Gastroesophageal sphincter (tissue), 4 donors: ENCODE results near the gene ERCC5. TPM values are rescaled to one million over a fixed set of nuclear protein-coding genes. Genes with fewer than 3 reads are reported as not detected.
A peak's percentile ranks its signal among the peaks of the same experiment; 100 is the strongest.

ENCODE experiments used
- ATAC-seq: fragments of 150-250 bp; one replicate; pipeline ENCODE4 v1.9.1; 2016; ENCODE audit warnings: mild to moderate bottlenecking, moderate library complexity
- H3K27ac ChIP-seq, 4 donors: fragments of 200-600 bp; sonication (generic) in 3 of 4; 1 replicate in 3 of 4; 2 replicates in 1 of 4; pipeline ENCODE4 v1.5.1; 2016 to 2019
- H3K27me3 ChIP-seq: fragments of 200-600 bp; sonication (generic); one replicate; pipeline ENCODE4 v1.5.1; 2019
- H3K36me3 ChIP-seq, 2 donors: fragments of 200-600 bp; sonication (generic); one replicate each; pipeline ENCODE4 v1.5.1; 2019; ENCODE audit warnings: control low read depth in 1 of 2
- H3K4me1 ChIP-seq, 3 donors: fragments of 200-600 bp; sonication (generic); 1 replicate in 2 of 3; 2 replicates in 1 of 3; pipeline ENCODE4 v1.5.1; 2016 to 2019; ENCODE audit warnings: control low read depth in 2 of 3
- H3K4me3 ChIP-seq, 2 donors: fragments of 200-600 bp; sonication (generic); one replicate each; pipeline ENCODE4 v1.5.1; 2019; ENCODE audit warnings: mild to moderate bottlenecking in 1 of 2, moderate library complexity in 1 of 2
- H3K9me3 ChIP-seq, 3 donors: fragments of 200-600 bp; sonication (generic); one replicate each; pipeline ENCODE4 v1.5.1; 2017 to 2019; ENCODE audit warnings: control low read depth in 2 of 3
- EP300 ChIP-seq: sonication (generic); formaldehyde crosslinking; IDR thresholded peaks from one replicate; pipeline ENCODE4 v1.6.1; 2017; ENCODE audit warnings: antibody characterized with exemption, mild to moderate bottlenecking
- POLR2A ChIP-seq, 2 donors: fragments of 450-650 bp; IDR thresholded peaks; one replicate each; pipeline ENCODE4 v1.6.1; 2017; ENCODE audit warnings: antibody characterized with exemption in 2 of 2, mild to moderate bottlenecking in 2 of 2, moderate library complexity in 1 of 2
- POLR2AphosphoS5 ChIP-seq: sonication (generic); formaldehyde crosslinking; IDR thresholded peaks from one replicate; pipeline ENCODE4 v1.6.1; 2017; ENCODE audit warnings: antibody characterized with exemption
- WGBS, 2 donors: methylation state at CpG; one replicate each; pipeline ENCODE4 v1.1.5; 2018; ENCODE audit warnings: low coverage in 1 of 2; 5-methylcytosine and 5-hydroxymethylcytosine counted together
- total RNA-seq, 4 donors: library from RNA; depleted of rRNA; stranded (reverse); fragments of >200 nt; gene quantifications; one replicate each; pipeline ENCODE4 v1.1.0, GENCODE V29; 2016
- TF ChIP-seq, protein P1 (sequence below), 4 experiments: fragments of 200-600 bp in 2 of 4; fragments of 450-650 bp in 2 of 4; sonication (generic) in 1 of 4; IDR thresholded peaks; one replicate each; pipeline ENCODE4 v1.5.1; 2017 to 2019; ENCODE audit warnings: antibody characterized with exemption in 4 of 4, mild to moderate bottlenecking in 2 of 4, moderate library complexity in 2 of 4

ERCC5 gene
- total RNA-seq, 4 donors from 2014 or later, result 57.5 to 75.6 (median 65.2) TPM

DNA sequence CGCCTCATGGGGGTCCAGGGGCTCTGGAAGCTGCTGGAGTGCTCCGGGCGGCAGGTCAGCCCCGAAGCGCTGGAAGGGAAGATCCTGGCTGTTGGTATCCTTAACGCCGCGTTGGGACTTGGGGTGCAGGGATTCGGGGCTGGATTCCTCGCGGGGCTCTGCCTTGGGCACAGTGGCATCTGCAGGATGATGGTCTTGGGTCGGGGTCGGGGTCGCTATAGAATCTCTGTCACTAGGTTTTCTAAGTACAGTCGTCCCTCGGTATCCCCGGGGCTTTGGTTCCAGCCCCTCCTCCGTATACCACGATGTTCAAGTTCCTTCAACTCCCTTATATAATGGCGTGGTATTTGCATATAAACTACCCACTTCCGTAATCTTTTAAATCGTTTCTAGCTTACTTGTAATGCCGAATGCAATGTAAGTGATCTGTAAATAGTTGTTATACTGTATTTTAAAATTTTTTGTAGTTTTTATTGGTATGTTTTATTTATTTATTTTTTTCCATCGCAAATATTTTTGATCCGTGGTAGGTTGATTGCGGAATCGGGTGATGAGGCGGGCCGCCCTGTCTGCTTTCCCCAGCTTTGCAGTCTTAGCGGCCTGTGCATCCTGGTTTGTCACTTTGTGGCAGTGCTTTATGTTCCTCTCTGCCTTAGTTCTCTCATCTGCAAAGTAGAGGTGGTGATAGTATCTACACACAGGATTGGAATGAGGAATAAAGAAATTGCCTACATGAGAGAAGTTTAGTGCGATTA, 606 bp downstream of the ERCC5 start:
- H3K4me3 ChIP-seq, result peak overlapping the region; percentile 93 to 97
- peaks cover 4 to 48% (median 6%) of the 10 kb centered on the region in 3 donors for H3K4me1 ChIP-seq
- peak overlapping the region; percentile 75 to 99 (median 96) for H3K27ac ChIP-seq
- peaks cover 0 to 12% of the 10 kb centered on the region in 2 donors for H3K36me3 ChIP-seq
- no peaks in the 10 kb centered on the region for H3K9me3 ChIP-seq
- WGBS, 2 donors, result 1 to 2% methylated on average over 14 of the region's 31 CpGs
- TF ChIP-seq POLR2A (IDR thresholded peaks at IDR 0.05), result no peak
- TF ChIP-seq POLR2AphosphoS5, result no peak
- no peak for TF ChIP-seq EP300
- TF ChIP-seq, protein P1, sequence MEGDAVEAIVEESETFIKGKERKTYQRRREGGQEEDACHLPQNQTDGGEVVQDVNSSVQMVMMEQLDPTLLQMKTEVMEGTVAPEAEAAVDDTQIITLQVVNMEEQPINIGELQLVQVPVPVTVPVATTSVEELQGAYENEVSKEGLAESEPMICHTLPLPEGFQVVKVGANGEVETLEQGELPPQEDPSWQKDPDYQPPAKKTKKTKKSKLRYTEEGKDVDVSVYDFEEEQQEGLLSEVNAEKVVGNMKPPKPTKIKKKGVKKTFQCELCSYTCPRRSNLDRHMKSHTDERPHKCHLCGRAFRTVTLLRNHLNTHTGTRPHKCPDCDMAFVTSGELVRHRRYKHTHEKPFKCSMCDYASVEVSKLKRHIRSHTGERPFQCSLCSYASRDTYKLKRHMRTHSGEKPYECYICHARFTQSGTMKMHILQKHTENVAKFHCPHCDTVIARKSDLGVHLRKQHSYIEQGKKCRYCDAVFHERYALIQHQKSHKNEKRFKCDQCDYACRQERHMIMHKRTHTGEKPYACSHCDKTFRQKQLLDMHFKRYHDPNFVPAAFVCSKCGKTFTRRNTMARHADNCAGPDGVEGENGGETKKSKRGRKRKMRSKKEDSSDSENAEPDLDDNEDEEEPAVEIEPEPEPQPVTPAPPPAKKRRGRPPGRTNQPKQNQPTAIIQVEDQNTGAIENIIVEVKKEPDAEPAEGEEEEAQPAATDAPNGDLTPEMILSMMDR (IDR thresholded peaks at IDR 0.05), result peak in 1 of 4 experiments; percentile 11
- no peaks in the 10 kb centered on the region for H3K27me3 ChIP-seq
- ATAC-seq, result peak; percentile 8

DNA sequence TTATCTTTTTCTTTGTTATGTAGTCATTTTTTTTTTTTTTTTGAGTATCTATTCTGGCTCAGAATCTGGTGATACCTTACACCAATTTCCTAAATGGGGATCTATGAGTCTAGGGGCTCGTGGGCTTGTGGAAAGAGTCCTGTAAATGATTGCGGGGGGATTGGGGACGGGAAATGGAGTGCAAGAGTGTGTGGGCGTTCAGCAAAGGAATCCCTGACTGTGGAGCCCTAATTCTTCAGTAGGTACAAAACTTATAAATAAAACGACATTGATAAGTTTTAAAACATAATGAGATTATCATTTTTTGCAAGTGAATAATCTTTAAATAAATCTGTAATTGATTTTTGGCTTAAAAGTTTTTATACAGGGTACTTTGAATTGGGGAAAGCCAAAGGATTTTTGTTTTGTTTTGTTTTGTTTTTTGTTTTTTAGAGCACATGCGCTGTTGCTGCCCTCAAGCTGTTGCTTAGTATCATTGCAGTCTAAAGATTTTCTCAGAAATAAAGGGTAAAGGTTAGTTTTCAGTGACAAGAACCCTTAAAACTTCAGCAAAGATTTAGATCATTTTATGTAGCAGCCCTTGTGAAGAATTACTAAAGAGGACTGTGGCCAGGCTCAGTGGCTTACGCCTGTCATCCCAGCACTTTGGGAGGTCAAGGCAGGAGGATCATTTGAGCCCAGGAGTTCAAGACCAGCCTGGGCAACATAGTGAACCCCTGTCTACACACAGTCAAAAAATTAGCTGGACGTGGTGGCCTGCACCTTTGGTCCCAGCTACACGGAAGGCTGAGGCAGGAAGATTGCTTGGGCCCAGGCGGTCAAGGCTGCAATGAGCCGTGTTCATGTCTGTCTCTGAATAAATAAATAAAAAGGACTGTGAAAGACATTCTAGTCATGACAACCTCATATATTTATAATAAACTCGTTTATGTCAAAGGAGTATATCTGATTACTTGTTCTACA, 1.7 kb downstream of the ERCC5 start:
- Histone ChIP-seq H3K27ac (peak overlapping the region in 2 of 4 donors; percentile 98 to 99), H3K27me3 (no peaks in the 10 kb centered on the region), H3K4me3 (peak overlapping the region; percentile 93 to 97), H3K36me3 (peaks cover 0 to 11% of the 10 kb centered on the region in 2 donors), H3K9me3 (no peaks in the 10 kb centered on the region), H3K4me1 (peaks cover 4 to 48% (median 6%) of the 10 kb centered on the region in 3 donors)
- TF ChIP-seq, protein P1 (IDR thresholded peaks at IDR 0.05), result peak; percentile 58 to 71 (median 60)
- TF ChIP-seq POLR2AphosphoS5 (no peak), EP300 (no peak)
- WGBS, 2 donors, result 17 to 19% methylated on average over 11 to 12 of the region's 12 CpGs
- no peak for ATAC-seq

DNA sequence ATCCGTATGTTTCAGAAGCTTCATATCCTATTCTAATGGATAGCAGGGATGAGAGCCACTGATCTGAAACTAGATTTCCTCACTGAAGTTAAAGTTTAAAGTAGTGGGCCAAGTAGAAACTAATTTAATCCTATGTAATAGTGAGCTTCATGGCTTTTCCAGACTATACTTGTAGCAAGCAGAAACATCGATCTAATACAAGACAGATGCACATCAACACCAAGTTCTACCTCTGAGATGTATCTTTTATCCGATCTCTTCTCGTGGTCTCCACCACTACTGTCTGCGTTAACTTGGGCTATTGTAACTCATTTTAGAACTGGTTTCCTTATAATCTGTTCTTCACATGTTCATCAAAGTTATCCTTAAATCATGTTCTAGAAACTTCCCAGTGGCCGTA, 3.1 kb downstream of the ERCC5 start:
- WGBS, 2 donors, result 81 to 88% methylated on average over 6 of the region's 6 CpGs

DNA sequence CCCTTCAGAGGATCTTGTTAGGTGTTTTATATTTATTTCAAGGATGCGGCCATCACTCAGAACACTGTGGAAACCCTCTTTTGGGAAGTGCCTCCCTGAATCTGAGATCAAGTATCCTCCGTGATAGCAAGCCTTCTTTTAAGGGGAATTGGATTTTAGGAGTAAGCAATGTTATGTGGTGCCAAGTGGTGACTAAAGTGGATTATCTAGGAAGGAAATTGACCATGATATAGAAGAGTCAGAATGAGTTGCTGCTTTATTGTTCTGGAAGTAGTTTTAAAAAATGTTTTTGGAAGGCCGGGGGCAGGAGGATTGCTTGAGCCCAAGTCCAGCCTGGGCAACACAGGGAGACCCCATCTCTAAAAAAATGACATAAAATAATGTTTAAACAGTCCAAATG, 6.7 kb downstream of the ERCC5 start:
- Histone ChIP-seq H3K27ac (no peak overlapping the region), H3K27me3 (no peaks in the 10 kb centered on the region), H3K4me3 (no peak overlapping the region), H3K9me3 (no peaks in the 10 kb centered on the region), H3K4me1 (peaks cover 3 to 33% (median 4%) of the 10 kb centered on the region in 3 donors), H3K36me3 (peaks cover 0 to 53% of the 10 kb centered on the region in 2 donors)
- no peak for ATAC-seq
- TF ChIP-seq, protein P1 (IDR thresholded peaks at IDR 0.05), result no peak
- TF ChIP-seq POLR2AphosphoS5 (no peak), POLR2A (IDR thresholded peaks at IDR 0.05) (no peak), EP300 (no peak)
- 92% methylated on average over 3 of the region's 3 CpGs; no CpG with 5 or more reads in 1 of the 2 donors for WGBS, 2 donors

More for the DNA sequence above, 3.1 kb downstream of the ERCC5 start:
- TF ChIP-seq POLR2A (IDR thresholded peaks at IDR 0.05) (no peak), POLR2AphosphoS5 (no peak), EP300 (no peak)
- TF ChIP-seq, protein P1 (IDR thresholded peaks at IDR 0.05), result no peak
- Histone ChIP-seq H3K4me3 (no peak overlapping the region), H3K4me1 (peaks cover 4 to 48% (median 6%) of the 10 kb centered on the region in 3 donors), H3K27ac (no peak overlapping the region), H3K27me3 (no peaks in the 10 kb centered on the region), H3K36me3 (peaks cover 0 to 17% of the 10 kb centered on the region in 2 donors), H3K9me3 (no peaks in the 10 kb centered on the region)
- ATAC-seq, result no peak
